Body of pancreas (tissue), 4 donors: ENCODE measurements around the gene GSC2.

Experiments used
- CTCF ChIP-seq, 7 experiments: fragments of 450-650 bp in 4 of 7; fragments of 200-600 bp in 3 of 7; sonication (generic) in 3 of 7; IDR thresholded peaks; one replicate each; pipeline ENCODE4 v1.5.1; 2016 to 2019; ENCODE audit warnings: antibody characterized with exemption in 7 of 7
- POLR2A ChIP-seq, 3 donors: fragments of 450-650 bp; IDR thresholded peaks; one replicate each; pipeline ENCODE4 v1.6.1; 2016; ENCODE audit warnings: antibody characterized with exemption in 3 of 3, mild to moderate bottlenecking in 2 of 3

GRCh38 chr22:19115628-19116027, 34.5 kb downstream of the GSC2 start:
- no peak for TF ChIP-seq POLR2A (IDR thresholded peaks at IDR 0.05)
- peak in 1 of 7 experiments; percentile 30 for TF ChIP-seq CTCF (IDR thresholded peaks at IDR 0.05)
